ENCODE measurements around the gene DPH5.

The DPH5 gene

DNA sequence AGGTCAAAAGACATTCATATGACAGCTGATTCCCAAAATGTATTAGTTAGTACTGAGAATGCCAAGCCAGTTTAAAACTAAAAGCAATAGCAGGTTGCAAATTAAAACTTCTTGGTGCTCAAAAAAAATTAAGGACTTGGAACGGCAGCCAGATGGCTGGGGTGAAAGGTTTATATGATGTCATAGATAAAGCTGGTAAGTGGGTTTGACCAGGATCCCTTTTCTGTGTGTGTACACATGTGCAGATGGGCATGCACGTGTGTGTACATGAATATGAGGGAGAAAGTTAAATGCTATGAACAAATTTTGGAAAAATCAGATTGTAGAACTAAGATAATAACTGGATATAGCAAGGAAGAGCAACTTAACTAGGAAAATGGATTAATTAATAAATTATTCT is 39.1 kb upstream of the DPH5 start:
- no peak for DNase-seq (ENCODE audit: low spot score)
- TF ChIP-seq, protein P1, sequence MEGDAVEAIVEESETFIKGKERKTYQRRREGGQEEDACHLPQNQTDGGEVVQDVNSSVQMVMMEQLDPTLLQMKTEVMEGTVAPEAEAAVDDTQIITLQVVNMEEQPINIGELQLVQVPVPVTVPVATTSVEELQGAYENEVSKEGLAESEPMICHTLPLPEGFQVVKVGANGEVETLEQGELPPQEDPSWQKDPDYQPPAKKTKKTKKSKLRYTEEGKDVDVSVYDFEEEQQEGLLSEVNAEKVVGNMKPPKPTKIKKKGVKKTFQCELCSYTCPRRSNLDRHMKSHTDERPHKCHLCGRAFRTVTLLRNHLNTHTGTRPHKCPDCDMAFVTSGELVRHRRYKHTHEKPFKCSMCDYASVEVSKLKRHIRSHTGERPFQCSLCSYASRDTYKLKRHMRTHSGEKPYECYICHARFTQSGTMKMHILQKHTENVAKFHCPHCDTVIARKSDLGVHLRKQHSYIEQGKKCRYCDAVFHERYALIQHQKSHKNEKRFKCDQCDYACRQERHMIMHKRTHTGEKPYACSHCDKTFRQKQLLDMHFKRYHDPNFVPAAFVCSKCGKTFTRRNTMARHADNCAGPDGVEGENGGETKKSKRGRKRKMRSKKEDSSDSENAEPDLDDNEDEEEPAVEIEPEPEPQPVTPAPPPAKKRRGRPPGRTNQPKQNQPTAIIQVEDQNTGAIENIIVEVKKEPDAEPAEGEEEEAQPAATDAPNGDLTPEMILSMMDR (IDR thresholded peaks at IDR 0.05; ENCODE audit: extremely low read depth, insufficient read depth, missing control alignments), result no peak
- in situ Hi-C loops (cut with MboI; ENCODE audit: low pct_unique_long_range_greater_than_20kb, low sequenced_read_pairs, unreplicated experiment), result no loop called here

DNA sequence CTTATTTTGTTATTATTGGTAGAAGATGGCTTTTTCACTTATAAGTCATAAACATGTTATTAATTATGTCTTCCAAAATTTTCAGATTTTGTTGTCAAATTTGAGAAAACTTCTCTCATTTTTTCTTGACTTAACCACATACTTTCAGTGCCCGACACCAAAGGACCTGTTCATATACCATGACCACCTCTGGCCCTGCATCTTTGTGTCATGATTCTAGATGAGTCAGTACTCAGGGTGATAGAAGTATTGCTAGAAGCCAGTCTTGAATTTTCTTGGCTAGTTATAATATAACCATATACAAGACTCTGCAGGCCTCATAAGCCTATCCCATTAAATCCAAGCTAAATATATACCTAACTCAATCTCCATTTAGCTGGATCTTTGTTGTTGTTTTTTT is 35.4 kb upstream of the DPH5 start:
- peak; percentile 16 for DNase-seq (ENCODE audit: low spot score)
- TF ChIP-seq, protein P1 (IDR thresholded peaks at IDR 0.05; ENCODE audit: extremely low read depth, insufficient read depth, missing control alignments), result no peak
- in situ Hi-C loops (cut with MboI; ENCODE audit: low pct_unique_long_range_greater_than_20kb, low sequenced_read_pairs, unreplicated experiment), result no loop called here

DNA sequence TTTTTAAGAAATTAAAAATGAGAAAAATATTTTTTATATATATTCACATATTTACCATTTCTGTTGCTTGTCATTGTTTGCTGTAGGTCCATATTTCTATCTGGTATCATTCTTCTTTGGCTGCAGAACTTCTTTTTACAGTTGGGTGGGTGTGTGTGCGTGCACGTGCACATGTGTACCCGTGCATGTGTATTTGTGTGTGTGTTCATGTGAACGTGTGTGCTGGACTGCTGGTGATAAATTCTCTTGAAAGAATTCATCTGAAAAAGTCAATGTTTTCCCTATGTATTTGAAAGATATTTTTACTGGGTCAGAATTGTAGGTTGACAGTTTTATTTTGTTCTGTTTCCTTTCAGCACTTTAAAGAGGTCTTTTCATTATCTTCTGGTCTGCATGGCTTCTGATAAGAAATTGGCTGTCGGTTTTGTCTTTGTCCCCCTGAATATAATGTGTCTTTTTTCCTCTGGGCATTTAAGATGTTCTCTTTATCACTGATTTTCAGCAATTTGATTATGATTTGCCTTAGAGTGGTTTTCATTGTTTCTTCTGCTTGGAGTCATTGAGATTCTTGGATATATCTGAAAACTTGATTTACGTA is 34.5 kb upstream of the DPH5 start:
- TF ChIP-seq, protein P1 (IDR thresholded peaks at IDR 0.05; ENCODE audit: extremely low read depth, insufficient read depth, missing control alignments), result no peak
- DNase-seq (ENCODE audit: low spot score), result no peak
- in situ Hi-C loops (cut with MboI; ENCODE audit: low pct_unique_long_range_greater_than_20kb, low sequenced_read_pairs, unreplicated experiment), result no loop called here

DNA sequence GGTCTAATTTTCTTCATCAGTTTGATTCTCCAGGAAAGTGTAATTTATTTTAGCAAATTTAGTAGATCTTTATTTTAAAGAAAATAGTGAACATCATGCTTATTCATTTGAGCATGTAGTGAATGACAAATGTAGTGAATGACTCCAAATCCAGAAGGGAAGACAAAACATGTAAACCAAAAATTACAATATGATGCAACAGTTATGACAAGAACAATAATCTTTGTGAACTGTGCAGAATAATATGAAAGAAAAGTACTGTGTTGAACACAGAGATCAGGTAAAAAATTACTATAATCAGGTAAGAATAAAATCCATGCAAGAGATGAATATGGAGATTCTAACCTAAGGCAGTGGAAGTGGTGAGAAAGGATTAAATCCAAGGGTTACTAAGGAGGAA is 30.0 kb upstream of the DPH5 start:
- no peak for DNase-seq (ENCODE audit: low spot score)
- TF ChIP-seq, protein P1 (IDR thresholded peaks at IDR 0.05; ENCODE audit: extremely low read depth, insufficient read depth, missing control alignments), result no peak
- in situ Hi-C loops (cut with MboI; ENCODE audit: low pct_unique_long_range_greater_than_20kb, low sequenced_read_pairs, unreplicated experiment), result no loop called here

DNA sequence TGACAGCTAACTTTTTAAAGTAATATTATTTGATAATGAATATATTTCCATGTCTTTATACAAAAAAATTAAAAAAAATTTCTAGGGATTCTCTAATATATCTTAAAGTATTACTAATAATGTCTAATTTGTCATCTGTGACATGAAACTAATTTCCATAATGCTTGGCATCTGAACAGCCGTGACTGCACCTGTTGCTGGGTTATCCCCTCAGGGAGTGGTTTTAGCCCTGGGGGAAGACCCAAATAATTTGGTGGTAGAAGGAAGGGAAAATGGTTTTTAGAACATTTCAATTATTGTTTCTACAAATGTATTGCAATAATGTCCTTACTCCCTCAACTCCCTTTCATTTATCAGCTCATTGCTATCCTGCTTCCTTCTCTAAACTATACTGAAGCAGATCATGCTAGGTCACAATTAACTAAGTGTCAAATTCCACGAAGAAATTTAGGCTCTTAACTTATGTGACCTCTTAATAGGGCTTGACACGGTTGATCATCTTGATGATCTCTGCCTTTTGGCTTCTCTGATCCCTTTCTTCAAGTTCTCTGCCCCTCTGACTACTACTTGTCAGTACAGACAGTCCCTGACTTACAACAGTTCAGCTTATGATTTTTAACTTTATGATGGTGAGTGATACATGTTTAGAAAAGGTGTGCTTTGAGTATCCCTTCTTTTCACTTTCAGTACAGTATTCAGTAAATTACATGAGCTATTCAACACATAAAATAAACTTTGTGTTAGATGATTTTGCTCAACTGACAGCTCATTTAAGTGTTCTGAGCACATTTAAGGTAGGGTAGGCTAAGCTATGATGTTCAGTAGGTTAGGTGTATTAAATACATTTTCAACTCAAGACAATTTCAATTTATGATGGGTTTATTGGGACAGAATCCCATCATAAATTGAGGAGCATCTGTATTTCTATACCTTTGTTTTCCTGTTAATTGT is 26.4 kb upstream of the DPH5 start:
- in situ Hi-C loops (cut with MboI; ENCODE audit: low pct_unique_long_range_greater_than_20kb, low sequenced_read_pairs, unreplicated experiment), result no loop called here
- TF ChIP-seq, protein P1 (IDR thresholded peaks at IDR 0.05; ENCODE audit: extremely low read depth, insufficient read depth, missing control alignments), result no peak
- DNase-seq (ENCODE audit: low spot score), result peak; percentile 38

DNA sequence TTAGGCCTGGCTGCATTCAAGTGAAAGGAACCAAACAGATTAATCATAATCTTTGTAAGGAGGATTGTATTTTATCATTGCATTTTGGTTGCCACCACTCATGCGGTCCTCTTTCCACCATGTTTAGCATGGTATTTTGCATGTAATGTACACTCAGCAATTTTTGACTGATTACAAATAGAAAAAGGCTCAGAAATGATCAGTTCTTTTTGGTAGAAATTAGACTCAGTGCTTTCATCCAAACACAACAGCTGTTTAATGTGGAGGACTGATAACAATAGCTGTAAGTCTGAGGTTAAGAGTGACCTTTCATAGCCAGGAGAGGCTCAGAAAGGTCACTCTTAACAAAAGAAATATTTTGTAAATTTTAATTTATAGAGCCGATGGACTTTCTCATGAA is 25.3 kb upstream of the DPH5 start:
- DNase-seq (ENCODE audit: low spot score), result no peak
- in situ Hi-C loops (cut with MboI; ENCODE audit: low pct_unique_long_range_greater_than_20kb, low sequenced_read_pairs, unreplicated experiment), result no loop called here
- TF ChIP-seq, protein P1 (IDR thresholded peaks at IDR 0.05; ENCODE audit: extremely low read depth, insufficient read depth, missing control alignments), result no peak

Measured in GM13977 (cell line).